IMR-90 (cell line): ENCODE results near the gene ELL. TPM values are rescaled to one million over a fixed set of nuclear protein-coding genes. Genes with fewer than 3 reads are reported as not detected.
A peak's percentile ranks its signal among the peaks of the same experiment; 100 is the strongest.

ENCODE experiments used
- ATAC-seq: fragments of 200-7000 bp; cut with Tn5 transposase; 2 replicates; pipeline ENCODE4 v1.9.1; 2020; ENCODE audit warnings: low read depth, mild to moderate bottlenecking, moderate library complexity
- BruUV-seq: library from RNA; stranded (reverse); fragments of 400-500 nt; replicated peaks from 2 replicates; lab custom pipeline; 2021; lab: Mats Ljungman, UMichigan
- CTCF ChIA-PET: fragments of 300-600 bp; formaldehyde crosslinking; extraction: SDS; loops from one replicate; lab custom pipeline; 2021; ENCODE audit warnings: antibody characterized with exemption; lab: Yijun Ruan, JAX
- POLR2A ChIA-PET: fragments of 300-600 bp; sonication (Branson Sonifier 250); formaldehyde crosslinking; loops from one replicate; lab custom pipeline; 2022; ENCODE audit warnings: antibody characterized with exemption; ENCODE audit not compliant: unreplicated experiment; lab: Charles Lee
- DNase-seq: peaks from one replicate; pipeline ENCODE4 v3.0.0; 2013
- H2AFZ ChIP-seq: replicated peaks from 2 replicates; pipeline ENCODE3; 2013; ENCODE audit warnings: low read length, mild to moderate bottlenecking; ENCODE audit not compliant: poor library complexity
- H2AK5ac ChIP-seq: 2 replicates; pipeline ENCODE4 v1.6.1; 2013; ENCODE audit warnings: low read depth, low read length, inconsistent platforms
- H2AK9ac ChIP-seq: replicated peaks from 2 replicates; pipeline ENCODE3; 2013; ENCODE audit warnings: mild to moderate bottlenecking, low read depth, low read length, moderate library complexity; ENCODE audit not compliant: poor library complexity
- H2BK120ac ChIP-seq: 2 replicates; pipeline ENCODE4 v1.6.1; 2013; ENCODE audit warnings: low read depth, low read length, inconsistent platforms
- H2BK15ac ChIP-seq: 3 replicates; pipeline ENCODE4 v1.6.1; 2013; ENCODE audit warnings: low read depth, low read length, inconsistent platforms
- H2BK20ac ChIP-seq: 2 replicates; pipeline ENCODE4 v1.6.1; 2013; ENCODE audit warnings: low read depth, mild to moderate bottlenecking, inconsistent platforms, low read length, moderate library complexity
- H2BK5ac ChIP-seq: 2 replicates; pipeline ENCODE4 v1.6.1; 2013; ENCODE audit warnings: mild to moderate bottlenecking, low read depth, low read length, inconsistent platforms; ENCODE audit not compliant: poor library complexity, severe bottlenecking
- H3K14ac ChIP-seq: replicated peaks from 2 replicates; pipeline ENCODE4 v1.6.1; 2013; ENCODE audit warnings: low read depth, low read length, inconsistent platforms
- H3K18ac ChIP-seq: 2 replicates; pipeline ENCODE4 v1.6.1; 2013; ENCODE audit warnings: low read depth, low read length, control low read depth
- H3K23ac ChIP-seq: 2 replicates; pipeline ENCODE4 v1.6.1; 2013; ENCODE audit warnings: low read depth, low read length, inconsistent platforms
- H3K27ac ChIP-seq: 2 replicates; pipeline ENCODE4 v1.5.1; 2013; ENCODE audit warnings: mild to moderate bottlenecking, control low read depth, low read length; ENCODE audit not compliant: insufficient read depth
- H3K27me3 ChIP-seq: 2 replicates; pipeline ENCODE4 v1.6.1; 2013; ENCODE audit warnings: low read length; ENCODE audit not compliant: control insufficient read depth, insufficient read depth
- H3K36me3 ChIP-seq: 2 replicates; pipeline ENCODE4 v1.6.1; 2013; ENCODE audit warnings: low read length, mixed read lengths; ENCODE audit not compliant: control insufficient read depth, insufficient read depth
- H3K4ac ChIP-seq: 2 replicates; pipeline ENCODE4 v1.6.1; 2013; ENCODE audit warnings: low read depth, low read length, inconsistent platforms
- H3K4me1 ChIP-seq: 2 replicates; pipeline ENCODE4 v1.6.1; 2013; ENCODE audit warnings: low read length, mixed read lengths; ENCODE audit not compliant: control insufficient read depth, insufficient read depth
- H3K4me2 ChIP-seq: 2 replicates; pipeline ENCODE4 v1.6.1; 2013; ENCODE audit warnings: low read depth, mild to moderate bottlenecking, control low read depth, low read length, moderate library complexity
- H3K4me3 ChIP-seq: 2 replicates; pipeline ENCODE4 v1.5.1; 2013; ENCODE audit warnings: low read depth, mild to moderate bottlenecking, control low read depth, low read length, moderate library complexity; ENCODE audit not compliant: insufficient read depth
- H3K56ac ChIP-seq: 2 replicates; pipeline ENCODE4 v1.6.1; 2013; ENCODE audit warnings: low read length, inconsistent platforms; ENCODE audit not compliant: insufficient read depth; ENCODE audit errors: extremely low read depth
- H3K79me1 ChIP-seq, 2 experiments: 2 replicates each; pipeline ENCODE4 v1.6.1; 2013; ENCODE audit warnings: low read length in 2 of 2, inconsistent platforms in 1 of 2, low read depth in 1 of 2
- H3K9ac ChIP-seq: 2 replicates; pipeline ENCODE4 v1.6.1; 2013; ENCODE audit warnings: low read depth, low read length, control low read depth
- H3K9me1 ChIP-seq: 2 replicates; pipeline ENCODE4 v1.6.1; 2013; ENCODE audit warnings: low read length, inconsistent platforms; ENCODE audit not compliant: insufficient read depth
- H3K9me3 ChIP-seq: 2 replicates; pipeline ENCODE4 v1.6.1; 2013; ENCODE audit warnings: low read length; ENCODE audit not compliant: control insufficient read depth, insufficient read depth
- H4K20me1 ChIP-seq: 2 replicates; pipeline ENCODE4 v1.6.1; 2013; ENCODE audit warnings: low read length, inconsistent platforms; ENCODE audit not compliant: insufficient read depth
- H4K5ac ChIP-seq: 2 replicates; pipeline ENCODE4 v1.6.1; 2013; ENCODE audit warnings: mild to moderate bottlenecking, low read depth, low read length, control low read depth
- H4K8ac ChIP-seq, 2 experiments: 2 replicates each; pipeline ENCODE4 v1.6.1; 2013; ENCODE audit warnings: low read depth in 2 of 2, low read length in 2 of 2, control low read depth in 1 of 2, inconsistent platforms in 1 of 2
- H4K91ac ChIP-seq: 2 replicates; pipeline ENCODE4 v1.6.1; 2013; ENCODE audit warnings: low read depth, low read length, inconsistent platforms; ENCODE audit not compliant: insufficient read depth
- BHLHE40 ChIP-seq: fragments of 150-350 bp; IDR thresholded peaks from 2 replicates; pipeline ENCODE4 v1.6.1; 2016; ENCODE audit warnings: mild to moderate bottlenecking, low read depth, low read length
- ELK1 ChIP-seq: fragments of 150-350 bp; IDR thresholded peaks from 2 replicates; pipeline ENCODE4 v1.6.1; 2016; ENCODE audit warnings: low read depth, mild to moderate bottlenecking, low read length, moderate library complexity, borderline replicate concordance
- USF2 ChIP-seq: fragments of 150-350 bp; IDR thresholded peaks from 2 replicates; pipeline ENCODE4 v1.6.1; 2017; ENCODE audit warnings: mild to moderate bottlenecking, antibody characterized with exemption, low read length, low read depth
- WGBS, 2 experiments: methylation state at CpG; one replicate each; pipeline versions ENCODE4 v1.1.5 to v1.1.7; 2013; ENCODE audit warnings: missing lambda C conversion rate in 2 of 2; ENCODE audit not compliant: insufficient read length in 1 of 2; ENCODE audit errors: extremely low coverage in 2 of 2; 5-methylcytosine and 5-hydroxymethylcytosine counted together
- dilution Hi-C: fragments of 300-500 bp; cut with HindIII; formaldehyde crosslinking; loops from one replicate; pipeline ENCODE4 v1.14.3; 2018; ENCODE audit warnings: low sequenced_read_pairs; ENCODE audit not compliant: unreplicated experiment
- in situ Hi-C: fragments of 300-500 bp; cut with MboI; formaldehyde crosslinking; loops from 3 replicates; pipeline ENCODE4 v1.14.3; 2019; ENCODE audit warnings: low sequenced_read_pairs, inconsistent platforms, mixed read lengths
- intact Hi-C: fragments of 100-400 bp; cut with micrococcal nuclease; formaldehyde crosslinking; loops from 2 replicates; pipeline ENCODE4 v1.10.0; 2022
- polyA plus RNA-seq, 3 experiments: library from polyadenylated mRNA; depleted of rRNA; stranded (reverse); fragments of >200 nt; gene quantifications; 2 replicates each; pipeline ENCODE4 v1.2.3, GENCODE V29; 2012; ENCODE audit warnings: low replicate concordance in 1 of 3
- total RNA-seq: library from RNA; depleted of rRNA; stranded (reverse); fragments of >200 nt; gene quantifications from 2 replicates; pipeline ENCODE4 v1.2.3, GENCODE V29; 2012

ELL gene
- total and polyA plus RNA-seq, 2 of the 4 experiments (the other 2 are of a cell fraction) = 6.3 to 13.1 TPM

- TF ChIP-seq USF2 = no peak
These were observed 103.2 kb downstream of the ELL start (continued) for GRCh38 chr19:18418483-18419194.

- H3K79me1 ChIP-seq = peaks cover 0 to 42% of the 10 kb centered on the region in 2 experiments; a peak in 3 of 4 replicates
- H3K27me3 ChIP-seq = no peaks in the 10 kb centered on the region
- peak overlapping the region; percentile 87; the same call in 1 of the 3 replicates for H2BK15ac ChIP-seq
- ChIA-PET POLR2A (no interaction called here), CTCF (interaction anchor here (1.1 kb wide), 1 partner anchor 89 kb away, joined by 3 read pairs; no protein-coding TSS in a partner anchor)
- H3K9me1 ChIP-seq = peaks cover 16% of the 10 kb centered on the region; the same call in 1 of the 2 replicates
- H2AK9ac ChIP-seq = peak overlapping the region; percentile 99
- H2AK5ac ChIP-seq = peak overlapping the region; percentile 94
- peak overlapping the region; percentile 58 for H3K9ac ChIP-seq
- peaks cover 28% of the 10 kb centered on the region for H4K20me1 ChIP-seq
- peak overlapping the region; percentile 71 for H2BK5ac ChIP-seq
- H3K4me1 ChIP-seq = peaks cover 37% of the 10 kb centered on the region
- 0 out of 2 replicates have a peak overlapping the region, but pooled peaks have one; percentile 32 for H3K56ac ChIP-seq
- H3K14ac ChIP-seq = peak overlapping the region; percentile 79
- peak overlapping the region; percentile 91 for H4K91ac ChIP-seq
- H2BK120ac ChIP-seq = peak overlapping the region; percentile 86
- H4K5ac ChIP-seq = peak overlapping the region; percentile 91
- peak overlapping the region; percentile 90 for H3K27ac ChIP-seq
- WGBS, 2 experiments = 14% methylated on average over 14 of the region's 30 CpGs; no CpG with 5 or more reads in 1 of the 2 experiments
- TF ChIP-seq USF2 (peak; percentile 35; the same call in 1 of the 2 replicates), BHLHE40 (peak; percentile 81), ELK1 (no peak)
- peak overlapping the region; percentile 63 for H3K23ac ChIP-seq
- H3K4me3 ChIP-seq = peak overlapping the region; percentile 2; the same call in 1 of the 2 replicates
- peak overlapping the region; percentile 52 for H3K18ac ChIP-seq
- peak overlapping the region; percentile 79 for H2BK20ac ChIP-seq
- dilution Hi-C loops = no loop called here
- peak overlapping the region; percentile 59 for H3K4me2 ChIP-seq
- H3K4ac ChIP-seq = peak overlapping the region; percentile 96
- intact Hi-C loops = loop anchor here (5.0 to 10.0 kb wide), 2 partner anchors 141 to 213 kb away; partner anchors contain the start of gene RAB3A
- no peak for DNase-seq
- ATAC-seq = no peak
- no peaks in the 10 kb centered on the region for H3K9me3 ChIP-seq
- no TSS peak for BruUV-seq
- in situ Hi-C loops = loop anchor here (10.0 kb wide), 2 partner anchors 223 to 303 kb away; partner anchors contain the start of gene MPV17L2
- no peaks in the 10 kb centered on the region for H3K36me3 ChIP-seq
- H4K8ac ChIP-seq = peak overlapping the region; percentile 88 to 100
- H2AFZ ChIP-seq = peak overlapping the region; percentile 97
These were observed 103.8 kb downstream of the ELL start for GRCh38 chr19:18418029-18418482.
